H1 (cell line): ENCODE data around the gene HDDC3. TPM values are rescaled to one million over a fixed set of nuclear protein-coding genes. Genes with fewer than 3 reads are reported as not detected.

ENCODE experiments used
- CHD1 ChIP-seq: IDR thresholded peaks from 2 replicates; pipeline ENCODE4 v1.6.1; 2012; ENCODE audit warnings: low read depth, low read length, improper control_type of control experiment
- E2F6 ChIP-seq: IDR thresholded peaks from 2 replicates; pipeline ENCODE4 v1.6.1; 2012; ENCODE audit warnings: inconsistent platforms
- EGR1 ChIP-seq: IDR thresholded peaks from 2 replicates; pipeline ENCODE4 v1.6.1; 2011; ENCODE audit warnings: low read depth, low read length, borderline replicate concordance
- HDAC2 ChIP-seq, 2 experiments: fragments of 300-600 bp in 1 of 2; sonication (generic) in 1 of 2; IDR thresholded peaks; 2 replicates each; pipeline ENCODE4 v1.6.1; 2011 to 2012; ENCODE audit warnings: low read depth in 2 of 2, low read length in 2 of 2, mild to moderate bottlenecking in 2 of 2, moderate library complexity in 2 of 2, borderline replicate concordance in 1 of 2, inconsistent platforms in 1 of 2
- KDM4A ChIP-seq: IDR thresholded peaks from one replicate; pipeline ENCODE4 v1.7.1; 2012; ENCODE audit warnings: low read depth, mild to moderate bottlenecking, moderate library complexity, low read length, inconsistent platforms; ENCODE audit not compliant: severe bottlenecking
- NRF1 ChIP-seq: IDR thresholded peaks from 2 replicates; pipeline ENCODE4 v1.6.1; 2011; ENCODE audit warnings: mild to moderate bottlenecking, low read depth, low read length, improper control_type of control experiment
- SAP30 ChIP-seq: fragments of 300-600 bp; sonication (generic); IDR thresholded peaks from 2 replicates; pipeline ENCODE4 v1.7.1; 2012; ENCODE audit warnings: low read length, moderate library complexity, mild to moderate bottlenecking, inconsistent platforms; ENCODE audit not compliant: insufficient read depth, insufficient replicate concordance
- SP4 ChIP-seq: IDR thresholded peaks from 2 replicates; pipeline ENCODE4 v1.6.1; 2012; ENCODE audit warnings: low read length, inconsistent platforms
- SRF ChIP-seq: IDR thresholded peaks from 2 replicates; pipeline ENCODE4 v1.6.1; 2011; ENCODE audit warnings: mild to moderate bottlenecking, low read depth, low read length, moderate library complexity
- SUZ12 ChIP-seq: fragments of 200-600 bp; sonication (generic); IDR thresholded peaks from 2 replicates; pipeline ENCODE4 v1.6.1; 2012; ENCODE audit warnings: mild to moderate bottlenecking, inconsistent platforms, low read length, moderate library complexity, mixed read lengths
- TBP ChIP-seq: IDR thresholded peaks from 2 replicates; pipeline ENCODE4 v1.6.1; 2011; ENCODE audit warnings: low read depth, low read length, improper control_type of control experiment
- polyA plus RNA-seq, 7 experiments: library from polyadenylated mRNA; depleted of rRNA in 3 of 7; stranded (reverse) in 5 of 7; unstranded in 2 of 7; fragments of >200 nt in 5 of 7; fragments of 200-250 nt in 2 of 7; gene quantifications; 1 replicate in 5 of 7; 2 replicates in 1 of 7; 4 replicates in 1 of 7; pipeline versions ENCODE4 v1.2.1 to v1.2.3, GENCODE V29; 2011 to 2013; ENCODE audit warnings: missing spikeins in 2 of 7, mixed read lengths in 2 of 7
- total RNA-seq: library from RNA; stranded (reverse); fragmentation: NEBNext Ultra II Directional; extraction: Animal tissue kit (Norgen Biotek cat#: 25700); gene quantifications from 2 replicates; pipeline ENCODE4 v1.2.1, GENCODE V29; 2021
- TF ChIP-seq, protein P1 (sequence below): IDR thresholded peaks from 2 replicates; pipeline ENCODE4 v1.6.1; 2012; ENCODE audit warnings: low read length, inconsistent platforms

HDDC3 gene
- total and polyA plus RNA-seq, 2 of the 8 experiments (the other 6 are each of a cell fraction or from before 2014, with no cell fraction given), result 16.3 to 16.5 TPM

- TF ChIP-seq, protein P1, sequence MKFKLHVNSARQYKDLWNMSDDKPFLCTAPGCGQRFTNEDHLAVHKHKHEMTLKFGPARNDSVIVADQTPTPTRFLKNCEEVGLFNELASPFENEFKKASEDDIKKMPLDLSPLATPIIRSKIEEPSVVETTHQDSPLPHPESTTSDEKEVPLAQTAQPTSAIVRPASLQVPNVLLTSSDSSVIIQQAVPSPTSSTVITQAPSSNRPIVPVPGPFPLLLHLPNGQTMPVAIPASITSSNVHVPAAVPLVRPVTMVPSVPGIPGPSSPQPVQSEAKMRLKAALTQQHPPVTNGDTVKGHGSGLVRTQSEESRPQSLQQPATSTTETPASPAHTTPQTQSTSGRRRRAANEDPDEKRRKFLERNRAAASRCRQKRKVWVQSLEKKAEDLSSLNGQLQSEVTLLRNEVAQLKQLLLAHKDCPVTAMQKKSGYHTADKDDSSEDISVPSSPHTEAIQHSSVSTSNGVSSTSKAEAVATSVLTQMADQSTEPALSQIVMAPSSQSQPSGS, result 0 out of 2 replicates have a peak, but pooled peaks have one; percentile 33
- TF ChIP-seq SRF (no peak), EGR1 (no peak), NRF1 (no peak), CHD1 (no peak), TBP (peak; percentile 69; the same call in 1 of the 2 replicates), SAP30 (peak; percentile 74), E2F6 (peak; percentile 37; the same call in 1 of the 2 replicates), HDAC2 (IDR thresholded peaks at IDR 0.05; ENCODE audit: borderline replicate concordance in 1 of 2, low read depth in 2 of 2, low read length in 2 of 2) (peak in 1 of 2 experiments; percentile 78; a peak in 3 of 4 replicates), SUZ12 (no peak), KDM4A (peak; percentile 96), SP4 (no peak)
- TF ChIP-seq, all 59 proteins: peak for 21
Observed at GRCh38 chr15:90931828-90932659, at the start of gene HDDC3 (continued).
